Fibroblast of mammary gland (primary cell): ENCODE results near the gene CTU1.
A peak's percentile ranks its signal among the peaks of the same experiment; 100 is the strongest.

Experiments
- DNase-seq: peaks from one replicate; pipeline ENCODE4 v3.0.0-alpha.2; 2010; ENCODE audit warnings: low read depth
- H3K4me3 ChIP-seq: 2 replicates; pipeline ENCODE4 v1.5.1; 2011; ENCODE audit warnings: low read depth, mild to moderate bottlenecking, low read length, moderate library complexity; ENCODE audit not compliant: control insufficient read depth
- TF ChIP-seq, protein P1 (sequence below): conservative IDR thresholded peaks from 2 replicates; pipeline ENCODE4 v1.5.1; 2011; ENCODE audit warnings: low read depth, low read length, inconsistent platforms; ENCODE audit not compliant: control insufficient read depth, insufficient read depth

CTU1 gene

DNA sequence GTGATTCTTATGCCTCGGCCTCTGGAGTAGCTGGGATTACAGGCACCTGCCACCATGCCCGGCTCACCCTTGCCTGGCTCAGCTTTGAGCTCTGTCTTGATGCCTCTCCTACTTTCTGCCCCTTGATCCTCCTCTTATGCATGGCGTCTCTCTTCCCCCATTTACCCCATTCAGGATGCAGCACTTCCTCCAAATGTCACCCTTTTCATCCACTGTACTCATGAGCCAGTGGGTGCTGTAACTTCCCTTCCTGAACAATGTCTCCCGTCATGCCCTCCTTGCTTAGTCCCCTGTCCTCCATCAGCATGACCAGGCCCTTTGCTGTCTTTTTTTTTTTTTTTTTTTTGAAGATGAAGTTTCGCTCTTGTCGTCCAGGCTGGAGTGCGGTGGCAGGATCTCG is 13.0 kb upstream of the CTU1 start:
- no peak overlapping the region for H3K4me3 ChIP-seq
- no peak for DNase-seq
- TF ChIP-seq, protein P1, sequence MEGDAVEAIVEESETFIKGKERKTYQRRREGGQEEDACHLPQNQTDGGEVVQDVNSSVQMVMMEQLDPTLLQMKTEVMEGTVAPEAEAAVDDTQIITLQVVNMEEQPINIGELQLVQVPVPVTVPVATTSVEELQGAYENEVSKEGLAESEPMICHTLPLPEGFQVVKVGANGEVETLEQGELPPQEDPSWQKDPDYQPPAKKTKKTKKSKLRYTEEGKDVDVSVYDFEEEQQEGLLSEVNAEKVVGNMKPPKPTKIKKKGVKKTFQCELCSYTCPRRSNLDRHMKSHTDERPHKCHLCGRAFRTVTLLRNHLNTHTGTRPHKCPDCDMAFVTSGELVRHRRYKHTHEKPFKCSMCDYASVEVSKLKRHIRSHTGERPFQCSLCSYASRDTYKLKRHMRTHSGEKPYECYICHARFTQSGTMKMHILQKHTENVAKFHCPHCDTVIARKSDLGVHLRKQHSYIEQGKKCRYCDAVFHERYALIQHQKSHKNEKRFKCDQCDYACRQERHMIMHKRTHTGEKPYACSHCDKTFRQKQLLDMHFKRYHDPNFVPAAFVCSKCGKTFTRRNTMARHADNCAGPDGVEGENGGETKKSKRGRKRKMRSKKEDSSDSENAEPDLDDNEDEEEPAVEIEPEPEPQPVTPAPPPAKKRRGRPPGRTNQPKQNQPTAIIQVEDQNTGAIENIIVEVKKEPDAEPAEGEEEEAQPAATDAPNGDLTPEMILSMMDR = no peak

GRCh38 chr19:51120160-51120559 is 12.0 kb upstream of the CTU1 start:
- TF ChIP-seq, protein P1 = no peak
- H3K4me3 ChIP-seq = no peak overlapping the region
- DNase-seq = no peak

GRCh38 chr19:51119611-51120010 is 11.4 kb upstream of the CTU1 start:
- H3K4me3 ChIP-seq = no peak overlapping the region
- TF ChIP-seq, protein P1 = no peak
- DNase-seq = no peak

GRCh38 chr19:51119101-51119500 is 10.9 kb upstream of the CTU1 start:
- H3K4me3 ChIP-seq = no peak overlapping the region
- TF ChIP-seq, protein P1 = no peak
- DNase-seq = no peak

GRCh38 chr19:51116736-51117286 is 8.6 kb upstream of the CTU1 start:
- TF ChIP-seq, protein P1 = no peak
- no peak for DNase-seq

DNA sequence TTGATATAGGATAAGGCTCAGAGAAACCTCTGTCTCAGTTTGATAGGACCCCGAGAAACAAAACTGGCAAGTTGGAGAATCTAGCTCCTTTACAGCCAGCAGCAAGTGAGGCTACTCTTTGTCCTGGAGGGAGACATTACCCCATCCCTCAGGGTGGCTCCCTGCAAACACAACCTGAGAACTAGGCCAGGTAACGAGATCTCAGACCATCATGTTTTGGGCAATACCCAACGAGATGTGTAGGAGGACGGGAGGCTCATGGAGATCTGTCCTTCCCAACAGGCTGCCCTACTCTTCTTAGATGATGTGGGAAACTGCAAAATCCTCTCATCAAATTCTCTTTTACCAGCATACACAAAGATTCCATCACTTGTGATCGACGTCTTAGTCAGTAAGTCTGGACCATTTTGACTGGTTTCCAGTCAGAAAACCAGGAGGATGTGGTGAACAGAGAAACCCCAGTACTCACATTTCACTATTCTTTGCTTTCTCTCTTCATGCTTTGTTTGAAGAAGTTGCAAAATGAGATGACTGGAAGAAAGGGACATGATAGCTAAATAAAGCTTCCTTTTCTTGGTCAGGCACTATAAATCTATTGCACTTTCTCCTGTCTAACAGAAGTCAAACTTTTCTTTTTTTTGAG is 6.0 kb upstream of the CTU1 start:
- TF ChIP-seq, protein P1 = no peak
- DNase-seq = no peak
- H3K4me3 ChIP-seq = no peak overlapping the region

More at GRCh38 chr19:51116736-51117286, 8.6 kb upstream of the CTU1 start:
- no peak overlapping the region for H3K4me3 ChIP-seq

GRCh38 chr19:51111606-51112005 is 3.4 kb upstream of the CTU1 start:
- H3K4me3 ChIP-seq = no peak overlapping the region
- TF ChIP-seq, protein P1 = peak; percentile 28
- no peak for DNase-seq
